Measurements from ENCODE around the gene ETV4.

ETV4 gene

GRCh38 chr17:43562679-43563599 is 16.8 kb upstream of the ETV4 start:
- no peak for TF ChIP-seq CTCF (conservative IDR thresholded peaks at IDR 0.05; ENCODE audit: low read depth, low read length)
- H3K4me3 ChIP-seq (ENCODE audit: low read depth, low read length) = no peak overlapping the region
- DNase-seq (ENCODE audit: low read depth) = no peak

- DNase-seq (ENCODE audit: low read depth) = no peak
- no peak overlapping the region for H3K4me3 ChIP-seq (ENCODE audit: low read depth, low read length)
- TF ChIP-seq CTCF (conservative IDR thresholded peaks at IDR 0.05; ENCODE audit: low read depth, low read length) = no peak
Measured at GRCh38 chr17:43560461-43561427, 14.6 kb upstream of the ETV4 start.

- no peak overlapping the region for H3K4me3 ChIP-seq (ENCODE audit: low read depth, low read length)
- no peak for DNase-seq (ENCODE audit: low read depth)
- no peak for TF ChIP-seq CTCF (conservative IDR thresholded peaks at IDR 0.05; ENCODE audit: low read depth, low read length)
Measured at GRCh38 chr17:43559161-43559816, 13.1 kb upstream of the ETV4 start.

- H3K4me3 ChIP-seq (ENCODE audit: low read depth, low read length) = no peak overlapping the region
- DNase-seq (ENCODE audit: low read depth) = no peak
- no peak for TF ChIP-seq CTCF (conservative IDR thresholded peaks at IDR 0.05; ENCODE audit: low read depth, low read length)
Measured at GRCh38 chr17:43558805-43559160, 12.6 kb upstream of the ETV4 start.

GRCh38 chr17:43556292-43556691 is 10.2 kb upstream of the ETV4 start:
- DNase-seq (ENCODE audit: low read depth) = no peak
- no peak overlapping the region for H3K4me3 ChIP-seq (ENCODE audit: low read depth, low read length)
- TF ChIP-seq CTCF (conservative IDR thresholded peaks at IDR 0.05; ENCODE audit: low read depth, low read length) = no peak

GRCh38 chr17:43554857-43555256 is 8.7 kb upstream of the ETV4 start:
- no peak for TF ChIP-seq CTCF (conservative IDR thresholded peaks at IDR 0.05; ENCODE audit: low read depth, low read length)
- no peak overlapping the region for H3K4me3 ChIP-seq (ENCODE audit: low read depth, low read length)
- DNase-seq (ENCODE audit: low read depth) = no peak
